ENCODE measurements around the gene COL2A1. TPM values are rescaled to one million over a fixed set of nuclear protein-coding genes. Genes with fewer than 3 reads are reported as not detected.

The COL2A1 gene
- total and polyA plus RNA-seq, 4 donors, result 321 TPM; not detected in 3

- no peaks in the 10 kb centered on the region for H3K27me3 ChIP-seq (ENCODE audit: control insufficient read depth in 4 of 4, insufficient read depth in 4 of 4, low read length in 3 of 4)
- TF ChIP-seq FOXA1 (IDR thresholded peaks at IDR 0.05) (no peak), YY1 (IDR thresholded peaks at IDR 0.05) (no peak), RAD21 (IDR thresholded peaks at IDR 0.05) (no peak), MAX (IDR thresholded peaks at IDR 0.05) (no peak), GABPA (IDR thresholded peaks at IDR 0.05 in 1 of 2, conservative IDR thresholded peaks at IDR 0.05 in 1 of 2) (no peak), CTCF (IDR thresholded peaks at IDR 0.05; ENCODE audit: low read depth, low read length, missing input control) (no peak), ATF3 (IDR thresholded peaks at IDR 0.05) (no peak), FOXA2 (IDR thresholded peaks at IDR 0.05) (no peak), ZBTB33 (IDR thresholded peaks at IDR 0.05) (no peak), HNF4G (IDR thresholded peaks at IDR 0.05) (no peak)
- H3K27ac ChIP-seq (ENCODE audit: low read depth in 1 of 2, low read length in 2 of 2), result no peak overlapping the region
- DNase-seq (ENCODE audit: low spot score), result no peak
- H3K4me3 ChIP-seq (ENCODE audit: low read depth in 1 of 3, low read length in 3 of 3), result no peak overlapping the region
- no peak overlapping the region for H3K9ac ChIP-seq (ENCODE audit: low read depth in 1 of 2, low read length in 2 of 2)
- H3K4me1 ChIP-seq (ENCODE audit: control insufficient read depth in 4 of 4, insufficient read depth in 4 of 4, low read length in 3 of 4), result no peaks in the 10 kb centered on the region
- no peaks in the 10 kb centered on the region for H3K9me3 ChIP-seq (ENCODE audit: control insufficient read depth in 4 of 4, low read length in 3 of 4)
- WGBS, result 66% methylated on average over 31 of the region's 31 CpGs
- H3K36me3 ChIP-seq (ENCODE audit: control insufficient read depth in 4 of 4, insufficient read depth in 3 of 4, low read depth in 1 of 4, low read length in 3 of 4), result no peaks in the 10 kb centered on the region
Measured at GRCh38 chr12:47942614-47943225, 61.6 kb downstream of the COL2A1 start.

- TF ChIP-seq SP1 (IDR thresholded peaks at IDR 0.05) (no peak), CTCF (IDR thresholded peaks at IDR 0.05; ENCODE audit: low read depth, low read length, missing input control) (peak; percentile 33), EGR1 (IDR thresholded peaks at IDR 0.05; ENCODE audit: low read depth in 2 of 2) (no peak), TAF1 (conservative IDR thresholded peaks at IDR 0.05) (no peak), GABPA (IDR thresholded peaks at IDR 0.05 in 1 of 2, conservative IDR thresholded peaks at IDR 0.05 in 1 of 2) (no peak), MAX (IDR thresholded peaks at IDR 0.05) (no peak), NR2F2 (IDR thresholded peaks at IDR 0.05) (no peak)
- no peaks in the 10 kb centered on the region for H3K27me3 ChIP-seq (ENCODE audit: control insufficient read depth in 4 of 4, insufficient read depth in 4 of 4, low read length in 3 of 4)
- no peaks in the 10 kb centered on the region for H3K4me1 ChIP-seq (ENCODE audit: control insufficient read depth in 4 of 4, insufficient read depth in 4 of 4, low read length in 3 of 4)
- no peak overlapping the region for H3K9ac ChIP-seq (ENCODE audit: low read depth in 1 of 2, low read length in 2 of 2)
- H3K36me3 ChIP-seq (ENCODE audit: control insufficient read depth in 4 of 4, insufficient read depth in 3 of 4, low read depth in 1 of 4, low read length in 3 of 4), result no peaks in the 10 kb centered on the region
- H3K4me3 ChIP-seq (ENCODE audit: low read depth in 1 of 3, low read length in 3 of 3), result no peak overlapping the region
- DNase-seq (ENCODE audit: low spot score), result peak; percentile 68
- 30% methylated on average over 40 of the region's 40 CpGs for WGBS
- no peak overlapping the region for H3K27ac ChIP-seq (ENCODE audit: low read depth in 1 of 2, low read length in 2 of 2)
- no peaks in the 10 kb centered on the region for H3K9me3 ChIP-seq (ENCODE audit: control insufficient read depth in 4 of 4, low read length in 3 of 4)
Measured at GRCh38 chr12:47941871-47942613, 62.2 kb downstream of the COL2A1 start.

All from liver (tissue), 9 donors.